Frontal cortex (tissue), 4 donors: ENCODE results near the gene ZNF18. TPM values are rescaled to one million over a fixed set of nuclear protein-coding genes. Genes with fewer than 3 reads are reported as not detected.
"Not testable (repeated sequence)": the region's sequence is repeated elsewhere in the genome, so short reads cannot be mapped to it uniquely, and the experiment has no call there.

Experiments
- DNase-seq, 2 donors: peaks; one replicate each; pipeline ENCODE4 v3.0.0; 2012; ENCODE audit warnings: low spot score in 2 of 2
- FAIRE-seq: peaks from 2 replicates; lab custom pipeline; 2012; peaks lifted over from hg19 to GRCh38; lab: Jason Lieb, UNC
- total RNA-seq: library from RNA; depleted of rRNA; stranded (reverse); fragments of >200 nt; gene quantifications from one replicate; pipeline ENCODE4 v1.2.3, GENCODE V29; 2014
- donor health status: control.
- donor health status: control.
- donor health status: control.

ZNF18 gene
- total RNA-seq, 1 donor from 2014 or later, result 22.8 TPM

GRCh38 chr17:11990363-11990983 is 6.8 kb downstream of the ZNF18 start:
- DNase-seq, result no peak
- FAIRE-seq, result no peak

- DNase-seq (peak in 1 of 2 donors; percentile 33), FAIRE-seq (peak; percentile 28)
Measured at GRCh38 chr17:11986942-11987329, 10.3 kb downstream of the ZNF18 start.

- no peak for DNase-seq
Measured at GRCh38 chr17:11986179-11986941, 10.9 kb downstream of the ZNF18 start.

DNA sequence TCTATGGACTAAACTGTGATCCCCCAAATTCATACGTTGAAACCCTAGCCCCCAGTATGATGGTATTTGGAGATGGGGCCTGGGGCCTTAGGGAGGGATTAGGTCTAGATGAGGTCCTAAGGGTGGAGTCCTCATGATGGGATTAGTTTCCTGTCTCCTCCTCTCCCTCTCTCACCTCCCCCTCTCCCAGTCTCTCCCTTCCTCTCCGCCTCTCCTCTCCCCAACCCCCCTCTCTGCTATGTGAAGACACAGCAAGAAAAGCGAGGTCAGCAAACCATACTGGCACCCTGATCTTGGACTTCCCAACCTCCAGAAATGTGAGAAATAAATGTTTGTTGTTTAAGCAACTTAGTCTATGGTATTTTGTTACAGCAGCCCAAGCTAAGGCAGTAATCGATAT is 15.4 kb downstream of the ZNF18 start:
- no peak for FAIRE-seq
- no peak for DNase-seq

More at GRCh38 chr17:11986179-11986941, 10.9 kb downstream of the ZNF18 start:
- FAIRE-seq, result no peak

DNA sequence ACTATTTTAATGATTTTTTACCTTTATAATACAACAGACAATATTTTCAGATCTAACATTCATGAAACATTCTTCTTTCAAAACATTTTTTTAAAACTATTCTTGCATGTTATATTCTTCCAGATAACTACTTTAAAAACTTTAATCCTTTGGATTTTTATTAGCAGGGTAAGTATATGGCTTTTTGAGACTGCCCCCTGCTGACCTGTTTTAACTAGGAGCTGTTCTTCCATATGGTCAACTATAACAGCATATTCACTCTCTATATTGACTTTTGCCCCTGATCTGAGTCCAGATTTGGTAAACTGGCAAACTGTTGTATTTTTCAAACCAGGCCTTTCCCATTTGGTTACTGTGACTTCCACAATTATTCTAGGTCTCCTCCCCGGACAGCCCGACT is 16.5 kb downstream of the ZNF18 start:
- FAIRE-seq, result no peak
- DNase-seq, result no peak

GRCh38 chr17:11979795-11980194 is 17.5 kb downstream of the ZNF18 start:
- no peak for FAIRE-seq

GRCh38 chr17:11972741-11973140 is 24.5 kb downstream of the ZNF18 start:
- not testable (repeated sequence) for DNase-seq, FAIRE-seq

More at GRCh38 chr17:11979795-11980194, 17.5 kb downstream of the ZNF18 start:
- DNase-seq, result no peak

DNA sequence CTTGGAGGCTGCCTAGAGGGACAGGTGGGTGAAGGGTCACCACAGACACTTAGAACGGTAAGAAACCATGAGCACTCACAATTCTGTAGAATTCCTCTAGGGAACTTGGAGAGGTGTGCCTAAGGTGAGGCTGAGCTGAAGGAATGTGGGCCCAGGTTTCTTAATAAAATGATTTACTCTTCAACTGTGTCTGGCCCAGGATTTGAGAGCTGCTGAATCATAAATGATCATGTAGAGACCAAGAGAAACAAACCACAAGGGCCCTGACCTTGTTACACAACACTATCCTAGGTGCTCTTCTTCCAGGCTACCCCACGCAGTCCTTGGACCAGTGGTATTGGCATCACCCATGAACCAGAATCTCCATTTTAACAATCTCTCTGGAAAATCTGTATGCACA is 27.7 kb downstream of the ZNF18 start:
- FAIRE-seq (no peak), DNase-seq (no peak)

DNA sequence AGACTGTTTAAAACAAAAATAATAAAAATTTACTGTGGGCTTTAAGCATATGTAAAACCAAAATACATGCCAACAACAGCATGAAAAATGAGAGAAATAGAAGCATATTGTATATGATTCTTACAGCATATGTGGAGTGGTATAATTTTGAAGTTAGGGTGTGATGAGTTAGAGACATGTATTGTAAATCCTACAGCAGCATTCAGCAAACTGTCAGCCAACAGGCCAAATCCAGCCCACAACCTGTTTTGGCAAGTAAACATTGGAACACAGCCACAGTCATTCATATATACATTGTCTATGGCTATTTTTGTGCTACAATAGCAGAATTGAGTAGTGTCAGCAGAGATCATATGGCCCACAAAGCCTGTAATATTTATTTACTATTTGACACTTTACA is 42.3 kb downstream of the ZNF18 start:
- FAIRE-seq (no peak), DNase-seq (no peak)

DNA sequence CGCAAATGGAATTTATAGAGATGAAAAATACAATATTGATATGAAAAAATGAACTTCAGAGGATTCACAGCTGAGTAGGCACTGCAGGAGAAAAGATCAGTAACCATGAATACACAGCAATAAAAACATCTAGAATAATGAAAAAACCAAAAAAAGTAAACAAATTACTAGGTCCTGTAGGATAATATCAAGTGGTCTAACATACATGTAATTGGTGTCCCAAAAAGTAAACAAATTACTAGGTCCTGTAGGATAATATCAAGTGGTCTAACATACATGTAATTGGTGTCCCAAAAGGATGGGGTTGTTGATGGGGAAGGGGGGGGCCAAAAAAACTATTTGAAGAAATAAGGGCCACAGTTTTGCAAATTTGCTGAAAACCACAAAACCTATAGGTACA is 43.4 kb downstream of the ZNF18 start:
- DNase-seq, result no peak
- FAIRE-seq, result no peak

- DNase-seq (no peak), FAIRE-seq (no peak)
Measured at GRCh38 chr17:11952610-11953009, 44.7 kb downstream of the ZNF18 start.

DNA sequence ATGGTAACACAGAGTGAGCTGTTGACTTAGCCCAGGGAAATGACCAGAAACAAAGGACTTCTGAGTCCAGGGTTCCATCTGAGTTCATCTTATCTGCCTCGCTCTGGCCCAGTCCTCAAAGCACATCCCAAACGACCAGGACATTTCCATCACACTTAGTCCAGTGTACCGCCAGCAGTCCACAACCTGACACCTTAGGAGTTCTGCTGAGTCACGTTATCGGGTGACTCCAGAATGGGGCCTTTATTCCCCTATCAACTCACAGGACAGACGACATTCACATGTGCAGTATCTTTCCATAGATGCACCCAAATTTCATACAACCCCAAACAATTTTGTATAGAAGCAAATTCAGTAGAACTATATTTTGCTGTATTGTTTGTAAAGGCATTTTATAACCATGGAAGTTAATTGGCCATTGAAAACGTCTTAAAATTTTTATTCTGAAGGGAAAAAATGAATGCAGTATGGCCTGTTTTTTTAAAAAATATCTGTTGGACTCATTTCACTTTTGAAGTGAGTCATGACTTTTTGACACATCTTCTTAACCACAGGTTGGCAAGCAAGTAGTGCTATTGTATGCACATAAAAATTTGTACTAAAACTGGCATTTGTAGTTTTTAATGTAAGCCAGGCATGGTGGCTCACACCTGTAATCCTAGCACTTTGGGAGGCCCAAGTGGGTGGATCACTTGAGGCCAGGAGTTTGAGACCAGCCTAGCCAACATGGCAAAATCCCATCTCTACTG is 46.3 kb downstream of the ZNF18 start:
- FAIRE-seq (no peak), DNase-seq (no peak)

DNA sequence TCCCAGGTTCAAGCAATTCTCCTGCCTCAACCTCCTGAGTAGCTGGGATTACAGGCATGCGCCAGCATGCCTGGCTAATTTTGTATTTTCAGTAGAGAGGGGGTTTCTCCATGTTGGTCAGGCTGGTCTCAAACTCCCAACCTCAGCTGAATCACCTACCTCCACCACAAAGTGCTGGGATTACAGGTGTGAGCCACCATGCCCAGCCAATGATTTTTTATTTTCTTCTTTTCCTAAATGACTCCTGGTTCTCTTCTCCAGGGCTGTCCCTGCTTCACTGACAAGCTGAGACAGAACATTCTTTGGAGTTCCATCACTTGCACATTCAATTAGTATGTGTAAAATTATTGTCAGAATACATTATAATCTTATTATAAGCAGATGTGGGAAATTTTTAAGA is 47.7 kb downstream of the ZNF18 start:
- not testable (repeated sequence) for DNase-seq, FAIRE-seq

GRCh38 chr17:11948789-11949188 is 48.5 kb downstream of the ZNF18 start:
- FAIRE-seq (no peak), DNase-seq (peak in 1 of 2 donors; percentile 11)

- DNase-seq (no peak), FAIRE-seq (no peak)
Measured at GRCh38 chr17:11944587-11944986, 52.7 kb downstream of the ZNF18 start.

GRCh38 chr17:11943759-11944347 is 53.4 kb downstream of the ZNF18 start:
- FAIRE-seq (no peak), DNase-seq (no peak)

GRCh38 chr17:11943086-11943485 is 54.2 kb downstream of the ZNF18 start:
- FAIRE-seq, DNase-seq: not testable (repeated sequence)

DNA sequence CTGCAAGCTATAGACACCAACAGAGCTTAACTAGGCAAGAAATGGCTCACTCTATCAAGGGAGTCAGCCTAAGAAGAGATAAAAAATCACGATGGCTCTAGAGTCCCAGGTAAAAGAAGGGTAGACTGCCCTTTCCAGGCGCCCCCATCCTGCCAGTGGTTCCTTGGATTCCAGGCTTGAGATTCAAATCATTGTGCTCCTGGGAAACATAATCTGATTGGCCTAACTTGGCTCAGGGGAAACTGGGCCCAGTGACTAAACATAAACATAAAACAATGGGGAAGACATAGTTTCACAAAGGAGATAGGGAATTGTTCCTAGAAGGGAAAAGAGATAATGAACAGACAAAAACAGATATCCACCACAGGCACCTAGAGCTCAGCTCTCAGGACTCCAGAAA is 56.4 kb downstream of the ZNF18 start:
- no peak for DNase-seq
- no peak for FAIRE-seq

DNA sequence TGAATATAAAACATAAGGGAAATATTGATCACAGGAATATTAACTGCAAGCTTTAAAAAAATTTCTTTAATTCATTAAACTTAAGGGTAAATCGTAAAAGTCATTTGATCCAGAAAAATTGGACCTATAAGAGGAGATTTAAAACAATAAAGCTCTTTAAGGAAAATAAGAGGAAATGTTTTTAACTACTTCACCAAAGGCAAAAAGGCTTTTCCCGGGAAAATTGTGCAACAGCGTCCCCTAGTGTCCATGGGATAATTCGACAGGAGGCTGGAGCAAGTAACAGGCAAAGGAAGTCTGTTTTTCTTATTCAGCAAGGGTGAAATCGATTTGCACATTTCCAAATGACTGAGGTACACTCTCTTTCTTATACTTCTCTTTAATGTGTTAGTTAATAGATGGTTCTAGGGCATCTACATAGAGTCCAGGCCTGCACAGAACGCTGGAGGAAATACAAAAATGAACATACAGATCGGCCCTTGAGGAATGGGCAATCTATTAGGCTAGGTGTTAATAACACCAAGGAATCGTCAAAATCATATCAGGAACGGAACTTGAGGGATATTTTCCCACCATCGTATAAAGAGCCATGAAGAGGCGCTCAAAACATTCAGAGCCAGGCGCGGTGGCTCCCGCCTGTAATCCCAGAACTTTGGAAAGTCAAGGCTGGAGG is 61.4 kb downstream of the ZNF18 start:
- DNase-seq (peak in 1 of 2 donors; percentile 40), FAIRE-seq (peak; percentile 6)
